NT2/D1 (cell line): Measurements from ENCODE around the gene GNAQ.

ENCODE experiments used
- YY1 ChIP-seq: IDR thresholded peaks from 2 replicates; pipeline ENCODE4 v1.6.1; 2011; ENCODE audit not compliant: insufficient read length, insufficient read depth
- ZNF274 ChIP-seq: IDR thresholded peaks from 2 replicates; pipeline ENCODE4 v1.6.1; 2011; ENCODE audit warnings: mild to moderate bottlenecking, low read depth, low read length

DNA sequence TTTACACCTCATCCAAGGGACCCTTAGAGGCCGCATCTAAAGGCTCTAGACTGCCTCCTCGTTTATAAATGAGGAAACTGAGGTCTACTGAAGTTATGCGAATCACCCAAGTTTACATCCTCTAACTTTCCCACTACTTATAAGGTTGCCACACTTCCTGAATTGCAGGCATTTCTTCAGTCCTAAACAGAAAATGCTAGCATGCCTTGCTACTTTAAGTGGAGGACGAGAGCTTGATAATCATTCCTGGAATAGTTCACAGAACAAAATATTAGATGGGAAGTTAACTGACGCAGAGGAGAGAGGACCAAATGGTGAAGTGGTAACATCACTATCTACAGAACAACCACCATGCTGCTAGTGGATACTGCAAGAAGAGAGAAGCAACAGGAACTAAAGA lies 85.8 kb downstream of the GNAQ start:
- TF ChIP-seq YY1 (no peak), ZNF274 (no peak)
